Fibroblast of lung (primary cell): ENCODE measurements around the gene PRKRA. TPM values are rescaled to one million over a fixed set of nuclear protein-coding genes. Genes with fewer than 3 reads are reported as not detected.
A peak's percentile ranks its signal among the peaks of the same experiment; 100 is the strongest.

Experiments
- DNase-seq, 2 donors: peaks; one replicate each; pipeline versions ENCODE4 v3.0.0 to v3.0.0-alpha.2; 2010; ENCODE audit warnings: low read depth in 2 of 2
- H2AFZ ChIP-seq: 2 replicates; pipeline ENCODE4 v1.5.1; 2012; ENCODE audit warnings: low read length, control low read depth, inconsistent platforms
- H3K27ac ChIP-seq: 2 replicates; pipeline ENCODE4 v1.5.1; 2011; ENCODE audit warnings: low read length, control low read depth; ENCODE audit not compliant: insufficient read depth
- H3K27me3 ChIP-seq: 2 replicates; pipeline ENCODE4 v1.5.1; 2011; ENCODE audit warnings: mild to moderate bottlenecking, low read length; ENCODE audit not compliant: control insufficient read depth, insufficient read depth
- H3K36me3 ChIP-seq: 2 replicates; pipeline ENCODE4 v1.5.1; 2011; ENCODE audit warnings: low read length; ENCODE audit not compliant: control insufficient read depth, insufficient read depth
- H3K4me1 ChIP-seq: 2 replicates; pipeline ENCODE4 v1.5.1; 2011; ENCODE audit warnings: low read length; ENCODE audit not compliant: control insufficient read depth, insufficient read depth; ENCODE audit errors: extremely low read depth
- H3K4me2 ChIP-seq: 2 replicates; pipeline ENCODE4 v1.5.1; 2011; ENCODE audit warnings: low read length, control low read depth; ENCODE audit not compliant: insufficient read depth; ENCODE audit errors: extremely low read depth
- H3K4me3 ChIP-seq, 4 experiments: fragments of 200-600 bp in 1 of 4; sonication (generic) in 1 of 4; replicated peaks in 1 of 4; 2 replicates each; pipeline ENCODE4 v1.5.1; 2011 to 2016; ENCODE audit warnings: low read length in 4 of 4, low read depth in 3 of 4, mild to moderate bottlenecking in 3 of 4, control low read depth in 2 of 4, inconsistent platforms in 1 of 4, mixed read lengths in 1 of 4; ENCODE audit not compliant: insufficient read depth in 1 of 4; ENCODE audit errors: control extremely low read depth in 1 of 4
- H3K79me2 ChIP-seq: 2 replicates; pipeline ENCODE4 v1.5.1; 2012; ENCODE audit warnings: mild to moderate bottlenecking, low read length, inconsistent platforms; ENCODE audit not compliant: control insufficient read depth, insufficient read depth
- H3K9ac ChIP-seq: 2 replicates; pipeline ENCODE4 v1.5.1; 2011; ENCODE audit warnings: mild to moderate bottlenecking, low read length, control low read depth; ENCODE audit not compliant: insufficient read depth
- H3K9me3 ChIP-seq: 2 replicates; pipeline ENCODE4 v1.5.1; 2012; ENCODE audit warnings: low read depth, low read length; ENCODE audit not compliant: control insufficient read depth, insufficient read depth
- H4K20me1 ChIP-seq: 2 replicates; pipeline ENCODE4 v1.5.1; 2011; ENCODE audit warnings: low read length; ENCODE audit not compliant: control insufficient read depth, insufficient read depth; ENCODE audit errors: extremely low read depth
- CTCF ChIP-seq, 2 donors: IDR thresholded peaks in 1 of 2; conservative IDR thresholded peaks in 1 of 2; 1 replicate in 1 of 2; 2 replicates in 1 of 2; pipeline ENCODE4 v1.5.1; 2011 to 2012; ENCODE audit warnings: low read length in 2 of 2, control low read depth in 1 of 2, inconsistent platforms in 1 of 2, low read depth in 1 of 2, mild to moderate bottlenecking in 1 of 2
- EZH2 ChIP-seq: IDR thresholded peaks from 2 replicates; pipeline ENCODE4 v1.5.1; 2012; ENCODE audit warnings: low read length, control low read depth, mild to moderate bottlenecking; ENCODE audit errors: missing control alignments
- polyA plus RNA-seq, 2 donors: library from polyadenylated mRNA; depleted of rRNA in 1 of 2; stranded (reverse) in 1 of 2; unstranded in 1 of 2; fragments of >200 nt; gene quantifications; 2 replicates each; pipeline ENCODE4 v1.2.1, GENCODE V29; 2011 to 2012; ENCODE audit warnings: missing spikeins in 1 of 2
- total RNA-seq: library from RNA; depleted of rRNA; stranded (reverse); fragments of >200 nt; gene quantifications from 2 replicates; pipeline ENCODE4 v1.2.1, GENCODE V29; 2014

The PRKRA gene
- total and polyA plus RNA-seq, 2 donors (not counting 1 experiment from before 2014, with no cell fraction given): 40.5 to 54.6 TPM

- Histone ChIP-seq H3K27me3 (no peaks in the 10 kb centered on the region), H3K27ac (peak overlapping the region; percentile 97)
These were observed 1.1 kb downstream of the PRKRA start for GRCh38 chr2:178449700-178450523.

GRCh38 chr2:178448968-178449661, 1.9 kb downstream of the PRKRA start:
- Histone ChIP-seq H3K4me3 (peak overlapping the region in 2 of 4 experiments; percentile 85), H3K27ac (no peak overlapping the region), H4K20me1 (no peaks in the 10 kb centered on the region), H3K79me2 (peaks cover 17% of the 10 kb centered on the region), H3K36me3 (peaks cover 5% of the 10 kb centered on the region), H2AFZ (no peak overlapping the region), H3K4me2 (peak overlapping the region; percentile 3), H3K9ac (no peak overlapping the region), H3K9me3 (no peaks in the 10 kb centered on the region), H3K4me1 (no peaks in the 10 kb centered on the region), H3K27me3 (no peaks in the 10 kb centered on the region)
- no peak for DNase-seq
- no peak for TF ChIP-seq EZH2
- TF ChIP-seq CTCF (conservative IDR thresholded peaks at IDR 0.05 in 1 of 2, IDR thresholded peaks at IDR 0.05 in 1 of 2; ENCODE audit: low read depth in 1 of 2, low read length in 2 of 2): no peak

More at GRCh38 chr2:178449700-178450523, 1.1 kb downstream of the PRKRA start:
- peak overlapping the region; percentile 64 to 85 (median 84) for H3K4me3 ChIP-seq
- H3K4me1 ChIP-seq: no peaks in the 10 kb centered on the region
- H4K20me1 ChIP-seq: no peaks in the 10 kb centered on the region
- H3K4me2 ChIP-seq: peak overlapping the region; percentile 93
- TF ChIP-seq CTCF (conservative IDR thresholded peaks at IDR 0.05 in 1 of 2, IDR thresholded peaks at IDR 0.05 in 1 of 2; ENCODE audit: low read depth in 1 of 2, low read length in 2 of 2) (no peak), EZH2 (no peak)
- H2AFZ ChIP-seq: peak overlapping the region; percentile 7
- peak in 1 of 2 donors; percentile 15 for DNase-seq
- H3K9me3 ChIP-seq: no peaks in the 10 kb centered on the region
- H3K9ac ChIP-seq: peak overlapping the region; percentile 96
- H3K36me3 ChIP-seq: peaks cover 5% of the 10 kb centered on the region
- H3K79me2 ChIP-seq: peaks cover 17% of the 10 kb centered on the region

GRCh38 chr2:178441426-178441825, 9.5 kb downstream of the PRKRA start:
- Histone ChIP-seq H3K27ac (no peak overlapping the region), H4K20me1 (no peaks in the 10 kb centered on the region)
- TF ChIP-seq EZH2: no peak
- no peak for TF ChIP-seq CTCF (conservative IDR thresholded peaks at IDR 0.05 in 1 of 2, IDR thresholded peaks at IDR 0.05 in 1 of 2; ENCODE audit: low read depth in 1 of 2, low read length in 2 of 2)

More at GRCh38 chr2:178441426-178441825, 9.5 kb downstream of the PRKRA start:
- no peaks in the 10 kb centered on the region for H3K27me3 ChIP-seq
- no peaks in the 10 kb centered on the region for H3K79me2 ChIP-seq
- H2AFZ ChIP-seq: no peak overlapping the region
- no peaks in the 10 kb centered on the region for H3K9me3 ChIP-seq
- no peak overlapping the region for H3K4me2 ChIP-seq
- DNase-seq: peak in 1 of 2 donors; percentile 29
- H3K9ac ChIP-seq: no peak overlapping the region
- H3K36me3 ChIP-seq: peaks cover 8% of the 10 kb centered on the region
- H3K4me3 ChIP-seq: no peak overlapping the region
- H3K4me1 ChIP-seq: no peaks in the 10 kb centered on the region
